Neural progenitor cell (in vitro differentiated cells): ENCODE measurements around the gene UBE2U. TPM values are rescaled to one million over a fixed set of nuclear protein-coding genes. Genes with fewer than 3 reads are reported as not detected.

Experiments used
- DNase-seq: peaks from one replicate; pipeline ENCODE4 v3.0.0-alpha.2; 2016; ENCODE audit warnings: low spot score
- H2AFZ ChIP-seq: fragments of 200-600 bp; sonication (generic); replicated peaks from 2 replicates; pipeline ENCODE4 v1.6.1; 2016; ENCODE audit warnings: antibody characterized with exemption
- H3F3A ChIP-seq: fragments of 200-600 bp; sonication (generic); 2 replicates; pipeline ENCODE4 v1.6.1; 2016; ENCODE audit warnings: antibody characterized with exemption, low read depth
- H3K27ac ChIP-seq: fragments of 200-600 bp; sonication (generic); 2 replicates; pipeline ENCODE4 v1.5.1; 2016; ENCODE audit warnings: mild to moderate bottlenecking
- H3K27me3 ChIP-seq: fragments of 200-600 bp; sonication (generic); 2 replicates; pipeline ENCODE4 v1.6.1; 2016; ENCODE audit warnings: mild to moderate bottlenecking, moderate library complexity
- H3K36me3 ChIP-seq: fragments of 200-600 bp; sonication (generic); 2 replicates; pipeline ENCODE4 v1.5.1; 2016
- H3K4me1 ChIP-seq: fragments of 200-600 bp; sonication (generic); 2 replicates; pipeline ENCODE4 v1.6.1; 2016; ENCODE audit warnings: mixed run types
- H3K4me2 ChIP-seq: fragments of 200-600 bp; sonication (generic); 2 replicates; pipeline ENCODE4 v1.6.1; 2016
- H3K4me3 ChIP-seq: fragments of 200-600 bp; sonication (generic); 2 replicates; pipeline ENCODE4 v1.5.1; 2016
- H3K79me2 ChIP-seq: fragments of 200-600 bp; sonication (generic); 2 replicates; pipeline ENCODE4 v1.6.1; 2016; ENCODE audit warnings: low read depth
- H3K9ac ChIP-seq: fragments of 200-600 bp; sonication (generic); 2 replicates; pipeline ENCODE4 v1.6.1; 2016
- H3K9me3 ChIP-seq: fragments of 200-600 bp; sonication (generic); 2 replicates; pipeline ENCODE4 v1.5.1; 2016; ENCODE audit warnings: low read depth
- H4K20me1 ChIP-seq: fragments of 200-600 bp; sonication (generic); 2 replicates; pipeline ENCODE4 v1.6.1; 2016; ENCODE audit warnings: low read depth
- H3K27ac Mint-ChIP-seq: 3 replicates; pipeline ENCODE4 v1.8.0; 2021; ENCODE audit warnings: mixed read lengths
- H3K27me3 Mint-ChIP-seq: 2 replicates; pipeline ENCODE4 v1.8.0; 2022; ENCODE audit warnings: low read depth, mild to moderate bottlenecking, inconsistent platforms, moderate library complexity, mixed read lengths; ENCODE audit not compliant: insufficient read depth
- H3K36me3 Mint-ChIP-seq: 3 replicates; pipeline ENCODE4 v1.8.0; 2021; ENCODE audit warnings: mixed read lengths
- H3K4me1 Mint-ChIP-seq: 3 replicates; pipeline ENCODE4 v1.8.0; 2021; ENCODE audit warnings: mixed read lengths
- H3K4me3 Mint-ChIP-seq: 3 replicates; pipeline ENCODE4 v1.8.0; 2021; ENCODE audit warnings: mild to moderate bottlenecking, moderate library complexity, mixed read lengths
- H3K9me3 Mint-ChIP-seq: 3 replicates; pipeline ENCODE4 v1.8.0; 2020; ENCODE audit warnings: mixed read lengths
- EZH2 ChIP-seq: fragments of 200-600 bp; sonication (generic); IDR thresholded peaks from 2 replicates; pipeline ENCODE4 v1.6.1; 2017; ENCODE audit warnings: antibody characterized with exemption, mild to moderate bottlenecking, moderate library complexity
- EZH2phosphoT487 ChIP-seq: fragments of 200-600 bp; sonication (generic); IDR thresholded peaks from 2 replicates; pipeline ENCODE4 v1.6.1; 2017; ENCODE audit warnings: antibody characterized with exemption
- total RNA-seq: library from RNA; depleted of rRNA; stranded (reverse); fragments of >200 nt; gene quantifications from 2 replicates; pipeline ENCODE4 v1.2.3, GENCODE V29; 2015; ENCODE audit warnings: low replicate concordance
- TF ChIP-seq, protein P1 (sequence below): fragments of 200-600 bp; sonication (generic); IDR thresholded peaks from 2 replicates; pipeline ENCODE4 v1.5.1; 2017; ENCODE audit warnings: antibody characterized with exemption, mild to moderate bottlenecking

UBE2U gene
- total RNA-seq, 1 donor from 2014 or later, result not detected

DNA sequence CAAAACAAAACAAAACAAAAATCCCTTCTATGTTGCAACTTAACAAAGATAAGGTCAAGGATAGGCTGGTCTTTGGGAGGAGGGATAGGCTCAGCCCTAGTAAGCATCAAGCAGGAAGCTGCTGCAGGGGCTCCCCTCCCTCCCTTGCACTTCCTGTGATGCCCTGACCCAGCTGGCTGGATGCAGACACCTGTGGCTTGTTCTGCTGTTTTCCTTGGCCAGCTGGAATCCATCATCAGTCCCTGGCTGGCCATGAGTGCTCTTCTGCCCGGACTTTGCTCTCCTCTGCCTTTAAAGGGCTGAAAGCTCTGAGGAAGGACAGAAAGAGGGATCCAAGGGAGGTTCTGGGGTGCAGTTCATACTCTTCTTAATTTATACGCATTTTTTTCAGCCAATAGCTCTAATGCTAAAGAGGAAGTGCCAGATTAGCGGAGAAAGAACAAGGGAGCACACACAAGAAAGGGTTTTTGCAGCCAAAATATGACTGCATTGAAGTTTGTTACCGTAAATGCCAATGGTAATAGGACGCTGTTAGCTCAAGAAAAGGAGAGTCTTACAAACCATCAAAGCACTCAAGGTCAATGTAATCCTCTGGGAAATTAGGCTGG lies 19.9 kb upstream of the UBE2U start:
- TF ChIP-seq EZH2phosphoT487 (no peak), EZH2 (no peak)
- TF ChIP-seq, protein P1, sequence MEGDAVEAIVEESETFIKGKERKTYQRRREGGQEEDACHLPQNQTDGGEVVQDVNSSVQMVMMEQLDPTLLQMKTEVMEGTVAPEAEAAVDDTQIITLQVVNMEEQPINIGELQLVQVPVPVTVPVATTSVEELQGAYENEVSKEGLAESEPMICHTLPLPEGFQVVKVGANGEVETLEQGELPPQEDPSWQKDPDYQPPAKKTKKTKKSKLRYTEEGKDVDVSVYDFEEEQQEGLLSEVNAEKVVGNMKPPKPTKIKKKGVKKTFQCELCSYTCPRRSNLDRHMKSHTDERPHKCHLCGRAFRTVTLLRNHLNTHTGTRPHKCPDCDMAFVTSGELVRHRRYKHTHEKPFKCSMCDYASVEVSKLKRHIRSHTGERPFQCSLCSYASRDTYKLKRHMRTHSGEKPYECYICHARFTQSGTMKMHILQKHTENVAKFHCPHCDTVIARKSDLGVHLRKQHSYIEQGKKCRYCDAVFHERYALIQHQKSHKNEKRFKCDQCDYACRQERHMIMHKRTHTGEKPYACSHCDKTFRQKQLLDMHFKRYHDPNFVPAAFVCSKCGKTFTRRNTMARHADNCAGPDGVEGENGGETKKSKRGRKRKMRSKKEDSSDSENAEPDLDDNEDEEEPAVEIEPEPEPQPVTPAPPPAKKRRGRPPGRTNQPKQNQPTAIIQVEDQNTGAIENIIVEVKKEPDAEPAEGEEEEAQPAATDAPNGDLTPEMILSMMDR, result no peak
- Histone ChIP-seq H3K36me3 (no peaks in the 10 kb centered on the region), H3K9ac (no peak overlapping the region), H3K79me2 (no peaks in the 10 kb centered on the region), H2AFZ (no peak overlapping the region), H3K27ac (no peak overlapping the region), H3K27me3 (no peaks in the 10 kb centered on the region), H3F3A (peaks cover 14% of the 10 kb centered on the region), H3K4me3 (no peak overlapping the region), H3K4me2 (no peak overlapping the region), H3K4me1 (peaks cover 5% of the 10 kb centered on the region), H4K20me1 (no peaks in the 10 kb centered on the region), H3K9me3 (no peaks in the 10 kb centered on the region)
- no peak for DNase-seq
- H3K9me3 Mint-ChIP-seq, result no peaks in the 10 kb centered on the region
- H3K4me3 Mint-ChIP-seq, result no peak overlapping the region
- peaks cover 4% of the 10 kb centered on the region for H3K36me3 Mint-ChIP-seq
- no peaks in the 10 kb centered on the region for H3K4me1 Mint-ChIP-seq
- peak overlapping the region; percentile 8 for H3K27ac Mint-ChIP-seq
- peaks cover 3% of the 10 kb centered on the region for H3K27me3 Mint-ChIP-seq

DNA sequence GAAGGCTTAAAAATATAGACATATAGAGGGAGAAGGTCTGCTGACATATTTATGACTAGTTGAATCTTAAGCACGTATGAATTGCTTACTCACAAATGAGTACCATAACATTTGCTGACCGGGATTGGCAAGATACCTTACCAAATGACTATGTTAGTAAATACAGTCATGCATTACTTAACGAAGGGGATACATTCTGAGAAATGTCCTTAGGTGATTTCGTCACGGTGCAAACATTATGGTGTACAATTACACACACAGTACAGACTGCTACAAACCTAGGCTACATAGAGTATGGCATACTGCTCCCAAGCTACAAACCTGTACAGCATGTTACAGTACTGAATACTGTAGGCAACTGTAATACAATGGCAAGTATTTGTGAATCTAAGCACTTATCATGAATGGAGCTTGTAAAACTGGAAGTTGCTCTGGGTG lies 19.4 kb upstream of the UBE2U start:
- Mint-ChIP-seq H3K27ac (no peak overlapping the region), H3K9me3 (no peaks in the 10 kb centered on the region), H3K36me3 (no peaks in the 10 kb centered on the region), H3K4me1 (no peaks in the 10 kb centered on the region), H3K4me3 (no peak overlapping the region), H3K27me3 (peaks cover 3% of the 10 kb centered on the region)
- Histone ChIP-seq H2AFZ (no peak overlapping the region), H3K4me3 (no peak overlapping the region), H3K27me3 (no peaks in the 10 kb centered on the region), H3K9me3 (no peaks in the 10 kb centered on the region), H3K36me3 (no peaks in the 10 kb centered on the region), H3K79me2 (no peaks in the 10 kb centered on the region), H3K4me2 (no peak overlapping the region), H3F3A (peaks cover 14% of the 10 kb centered on the region), H4K20me1 (no peaks in the 10 kb centered on the region), H3K4me1 (peaks cover 5% of the 10 kb centered on the region), H3K27ac (no peak overlapping the region), H3K9ac (no peak overlapping the region)
- DNase-seq, result no peak
- TF ChIP-seq EZH2phosphoT487, result no peak
- TF ChIP-seq EZH2, result no peak
- TF ChIP-seq, protein P1, result no peak

DNA sequence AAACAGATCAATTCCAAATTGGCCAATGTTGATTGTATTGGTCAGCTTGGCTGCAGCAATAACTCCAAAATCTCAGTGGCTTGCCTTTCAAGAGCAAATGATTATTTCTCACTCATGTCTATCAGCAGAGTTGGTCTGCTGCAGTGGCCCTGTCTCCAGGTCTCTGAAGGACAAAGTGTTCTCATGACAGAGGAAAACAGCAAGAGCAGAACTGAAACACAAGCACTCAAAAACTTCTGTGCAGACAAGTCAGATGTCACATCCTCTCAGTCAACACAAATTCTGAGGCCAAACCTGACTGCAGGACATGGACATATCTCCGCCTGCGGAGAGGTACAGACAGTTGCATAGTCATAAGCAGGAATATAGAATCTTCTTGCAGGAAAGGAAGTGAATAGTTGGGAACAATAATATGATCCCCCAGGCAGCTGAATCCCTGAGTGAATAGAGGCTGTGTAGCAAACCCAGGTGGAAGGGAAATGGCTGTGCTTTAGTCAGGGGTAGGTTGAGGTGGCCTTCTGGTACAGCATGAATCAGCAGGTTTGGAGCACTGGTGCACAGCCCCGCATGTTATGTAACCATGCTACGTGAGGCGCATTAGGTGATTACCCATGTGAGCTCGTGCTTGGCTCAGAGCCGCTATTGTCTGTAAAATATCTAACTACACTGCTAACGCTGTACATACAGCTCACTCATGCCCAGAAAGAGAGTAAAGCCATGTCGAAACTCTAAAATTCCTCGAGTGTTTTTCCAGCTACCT lies 17.1 kb upstream of the UBE2U start:
- Histone ChIP-seq H3K9ac (no peak overlapping the region), H3K4me3 (no peak overlapping the region), H3K27me3 (no peaks in the 10 kb centered on the region), H4K20me1 (no peaks in the 10 kb centered on the region), H3K79me2 (no peaks in the 10 kb centered on the region), H3K9me3 (no peaks in the 10 kb centered on the region), H3K36me3 (no peaks in the 10 kb centered on the region), H3K4me2 (no peak overlapping the region), H3K27ac (no peak overlapping the region), H2AFZ (no peak overlapping the region), H3F3A (peaks cover 7% of the 10 kb centered on the region), H3K4me1 (peaks cover 5% of the 10 kb centered on the region)
- Mint-ChIP-seq H3K4me3 (no peak overlapping the region), H3K4me1 (no peaks in the 10 kb centered on the region), H3K27ac (peak overlapping the region; percentile 73), H3K27me3 (peaks cover 3% of the 10 kb centered on the region), H3K36me3 (no peaks in the 10 kb centered on the region), H3K9me3 (no peaks in the 10 kb centered on the region)
- DNase-seq, result no peak
- TF ChIP-seq, protein P1, result no peak
- TF ChIP-seq EZH2phosphoT487, result no peak
